ENCODE results near the gene PFDN1. TPM values are rescaled to one million over a fixed set of nuclear protein-coding genes. Genes with fewer than 3 reads are reported as not detected.

Gene PFDN1
- total and polyA plus RNA-seq, 10 of the 15 experiments (the other 5 are each of a cell fraction or from before 2014, with no cell fraction given): 62.9 to 193 (median 102) TPM

DNA sequence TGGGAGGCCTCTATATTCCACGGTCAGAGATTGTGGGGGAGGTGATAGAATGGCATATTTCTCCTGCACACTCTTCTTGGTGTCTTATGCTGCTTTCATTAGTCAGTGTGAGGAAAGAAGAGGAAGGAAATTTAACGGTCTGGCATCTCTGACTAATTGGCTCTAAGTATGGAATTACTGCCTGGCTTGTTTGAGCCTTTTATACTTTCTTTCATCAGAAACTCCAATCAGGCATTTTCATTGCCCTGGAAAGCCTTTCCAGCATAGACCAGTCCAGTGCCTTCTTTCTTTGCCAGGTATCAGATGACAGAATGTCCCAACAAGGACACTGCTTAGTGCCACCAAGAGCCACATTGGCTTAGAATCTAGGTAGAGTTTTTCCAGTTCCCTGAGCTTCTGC lies 97.7 kb downstream of the PFDN1 start:
- RAD21 ChIA-PET (ENCODE audit: unreplicated experiment): no interaction called here
- Histone ChIP-seq H3K27ac (ENCODE audit: control insufficient read depth, insufficient read depth) (no peak overlapping the region), H3K36me3 (ENCODE audit: control insufficient read depth in 2 of 2, insufficient read depth in 2 of 2, low read length in 1 of 2) (no peaks in the 10 kb centered on the region), H3K27me3 (replicated peaks in 1 of 2; ENCODE audit: control insufficient read depth in 2 of 2, insufficient read depth in 2 of 2, low read length in 1 of 2) (no peaks in the 10 kb centered on the region), H3K4me3 (no peak overlapping the region), H3K79me2 (ENCODE audit: control insufficient read depth, insufficient read depth, low read length) (no peaks in the 10 kb centered on the region; the same call in 1 of the 2 replicates), H4K20me1 (ENCODE audit: control insufficient read depth, insufficient read depth) (no peaks in the 10 kb centered on the region), H3K4me2 (ENCODE audit: control insufficient read depth, insufficient read depth) (no peak overlapping the region), H2AFZ (ENCODE audit: control insufficient read depth, low read depth, low read length) (no peak overlapping the region), H3K9ac (ENCODE audit: control insufficient read depth, insufficient read depth, low read length) (no peak overlapping the region), H3K4me1 (ENCODE audit: control insufficient read depth, insufficient read depth, low read length) (peaks cover 9% of the 10 kb centered on the region), H3K9me3 (replicated peaks; ENCODE audit: control insufficient read depth, insufficient read depth, low read length) (no peaks in the 10 kb centered on the region)
- intact Hi-C loops (cut with micrococcal nuclease; ENCODE audit: unreplicated experiment): no loop called here
- no TSS peak for BruUV-seq (replicated peaks)
- CTCF ChIA-PET: interaction anchor here (1.2 to 2.8 kb wide), 4 partner anchors 12 to 147 kb away, joined by 4 to 17 read pairs (median 5); no protein-coding TSS in a partner anchor
- POLR2A ChIA-PET: interaction anchor here (0.5 kb wide), 1 partner anchor 1845 kb away, joined by 3 read pairs; no protein-coding TSS in a partner anchor
- in situ Hi-C loops (cut with MboI): no loop called here
- ATAC-seq: no peak
- TF ChIP-seq FOXK2 (IDR thresholded peaks at IDR 0.05) (no peak), RCOR1 (conservative IDR thresholded peaks at IDR 0.05; ENCODE audit: low read depth, low read length) (no peak), STAT1 (conservative IDR thresholded peaks at IDR 0.05) (no peak), TCF7 (IDR thresholded peaks at IDR 0.05; ENCODE audit: borderline replicate concordance) (no peak), SMAD1 (IDR thresholded peaks at IDR 0.05; ENCODE audit: low read depth, partially characterized antibody) (no peak), RAD21 (IDR thresholded peaks at IDR 0.05; ENCODE audit: insufficient read depth, low read depth, low read length) (no peak), FOS (IDR thresholded peaks at IDR 0.05; ENCODE audit: borderline replicate concordance, extremely low read depth, insufficient read length) (no peak), ZNF384 (IDR thresholded peaks at IDR 0.05; ENCODE audit: borderline replicate concordance, low read depth, low read length) (no peak), NFXL1 (IDR thresholded peaks at IDR 0.05; ENCODE audit: borderline replicate concordance) (no peak), NFIC (IDR thresholded peaks at IDR 0.05; ENCODE audit: low read depth, low read length) (no peak), CHD2 (IDR thresholded peaks at IDR 0.05; ENCODE audit: borderline replicate concordance, low read depth, low read length) (no peak), CBX3 (IDR thresholded peaks at IDR 0.05; ENCODE audit: borderline replicate concordance, low read depth) (no peak), TAF1 (IDR thresholded peaks at IDR 0.05; ENCODE audit: borderline replicate concordance, low read depth, low read length) (no peak), SMC3 (IDR thresholded peaks at IDR 0.05; ENCODE audit: borderline replicate concordance, low read length) (no peak)
- TF ChIP-seq, protein P1, sequence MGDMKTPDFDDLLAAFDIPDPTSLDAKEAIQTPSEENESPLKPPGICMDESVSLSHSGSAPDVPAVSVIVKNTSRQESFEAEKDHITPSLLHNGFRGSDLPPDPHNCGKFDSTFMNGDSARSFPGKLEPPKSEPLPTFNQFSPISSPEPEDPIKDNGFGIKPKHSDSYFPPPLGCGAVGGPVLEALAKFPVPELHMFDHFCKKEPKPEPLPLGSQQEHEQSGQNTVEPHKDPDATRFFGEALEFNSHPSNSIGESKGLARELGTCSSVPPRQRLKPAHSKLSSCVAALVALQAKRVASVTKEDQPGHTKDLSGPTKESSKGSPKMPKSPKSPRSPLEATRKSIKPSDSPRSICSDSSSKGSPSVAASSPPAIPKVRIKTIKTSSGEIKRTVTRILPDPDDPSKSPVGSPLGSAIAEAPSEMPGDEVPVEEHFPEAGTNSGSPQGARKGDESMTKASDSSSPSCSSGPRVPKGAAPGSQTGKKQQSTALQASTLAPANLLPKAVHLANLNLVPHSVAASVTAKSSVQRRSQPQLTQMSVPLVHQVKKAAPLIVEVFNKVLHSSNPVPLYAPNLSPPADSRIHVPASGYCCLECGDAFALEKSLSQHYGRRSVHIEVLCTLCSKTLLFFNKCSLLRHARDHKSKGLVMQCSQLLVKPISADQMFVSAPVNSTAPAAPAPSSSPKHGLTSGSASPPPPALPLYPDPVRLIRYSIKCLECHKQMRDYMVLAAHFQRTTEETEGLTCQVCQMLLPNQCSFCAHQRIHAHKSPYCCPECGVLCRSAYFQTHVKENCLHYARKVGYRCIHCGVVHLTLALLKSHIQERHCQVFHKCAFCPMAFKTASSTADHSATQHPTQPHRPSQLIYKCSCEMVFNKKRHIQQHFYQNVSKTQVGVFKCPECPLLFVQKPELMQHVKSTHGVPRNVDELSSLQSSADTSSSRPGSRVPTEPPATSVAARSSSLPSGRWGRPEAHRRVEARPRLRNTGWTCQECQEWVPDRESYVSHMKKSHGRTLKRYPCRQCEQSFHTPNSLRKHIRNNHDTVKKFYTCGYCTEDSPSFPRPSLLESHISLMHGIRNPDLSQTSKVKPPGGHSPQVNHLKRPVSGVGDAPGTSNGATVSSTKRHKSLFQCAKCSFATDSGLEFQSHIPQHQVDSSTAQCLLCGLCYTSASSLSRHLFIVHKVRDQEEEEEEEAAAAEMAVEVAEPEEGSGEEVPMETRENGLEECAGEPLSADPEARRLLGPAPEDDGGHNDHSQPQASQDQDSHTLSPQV (IDR thresholded peaks at IDR 0.05): no peak
- TF ChIP-seq, protein P2, sequence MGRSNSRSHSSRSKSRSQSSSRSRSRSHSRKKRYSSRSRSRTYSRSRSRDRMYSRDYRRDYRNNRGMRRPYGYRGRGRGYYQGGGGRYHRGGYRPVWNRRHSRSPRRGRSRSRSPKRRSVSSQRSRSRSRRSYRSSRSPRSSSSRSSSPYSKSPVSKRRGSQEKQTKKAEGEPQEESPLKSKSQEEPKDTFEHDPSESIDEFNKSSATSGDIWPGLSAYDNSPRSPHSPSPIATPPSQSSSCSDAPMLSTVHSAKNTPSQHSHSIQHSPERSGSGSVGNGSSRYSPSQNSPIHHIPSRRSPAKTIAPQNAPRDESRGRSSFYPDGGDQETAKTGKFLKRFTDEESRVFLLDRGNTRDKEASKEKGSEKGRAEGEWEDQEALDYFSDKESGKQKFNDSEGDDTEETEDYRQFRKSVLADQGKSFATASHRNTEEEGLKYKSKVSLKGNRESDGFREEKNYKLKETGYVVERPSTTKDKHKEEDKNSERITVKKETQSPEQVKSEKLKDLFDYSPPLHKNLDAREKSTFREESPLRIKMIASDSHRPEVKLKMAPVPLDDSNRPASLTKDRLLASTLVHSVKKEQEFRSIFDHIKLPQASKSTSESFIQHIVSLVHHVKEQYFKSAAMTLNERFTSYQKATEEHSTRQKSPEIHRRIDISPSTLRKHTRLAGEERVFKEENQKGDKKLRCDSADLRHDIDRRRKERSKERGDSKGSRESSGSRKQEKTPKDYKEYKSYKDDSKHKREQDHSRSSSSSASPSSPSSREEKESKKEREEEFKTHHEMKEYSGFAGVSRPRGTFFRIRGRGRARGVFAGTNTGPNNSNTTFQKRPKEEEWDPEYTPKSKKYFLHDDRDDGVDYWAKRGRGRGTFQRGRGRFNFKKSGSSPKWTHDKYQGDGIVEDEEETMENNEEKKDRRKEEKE (IDR thresholded peaks at IDR 0.05): no peak
- TF ChIP-seq, protein P3, sequence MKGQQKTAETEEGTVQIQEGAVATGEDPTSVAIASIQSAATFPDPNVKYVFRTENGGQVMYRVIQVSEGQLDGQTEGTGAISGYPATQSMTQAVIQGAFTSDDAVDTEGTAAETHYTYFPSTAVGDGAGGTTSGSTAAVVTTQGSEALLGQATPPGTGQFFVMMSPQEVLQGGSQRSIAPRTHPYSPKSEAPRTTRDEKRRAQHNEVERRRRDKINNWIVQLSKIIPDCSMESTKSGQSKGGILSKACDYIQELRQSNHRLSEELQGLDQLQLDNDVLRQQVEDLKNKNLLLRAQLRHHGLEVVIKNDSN (IDR thresholded peaks at IDR 0.05; ENCODE audit: borderline replicate concordance, extremely low read length, insufficient read depth, low read depth, low read length): no peak
- DNase-seq (ENCODE audit: low read depth, low spot score): no peak
- SMC1A ChIA-PET (ENCODE audit: uncharacterized antibody, unreplicated experiment): interaction anchor here (1.0 to 2.8 kb wide), 2 partner anchors 19 to 36 kb away, joined by 3 to 13 read pairs; no protein-coding TSS in a partner anchor
- no peak for FAIRE-seq
- WGBS (ENCODE audit: insufficient coverage, insufficient replicate concordance, low lambda C conversion rate, missing lambda C conversion rate): 88% methylated on average over 2 of the region's 2 CpGs
